Amygdala (tissue), 56 donors: Measurements from ENCODE around the gene RPS27L.
"Not testable (repeated sequence)": the region's sequence is repeated elsewhere in the genome, so short reads cannot be mapped to it uniquely, and the experiment has no call there.

ENCODE experiments used
- DNase-seq, 56 donors: peaks; one replicate each; lab custom pipeline; 2025; lab: John Stamatoyannopoulos, UW

Gene RPS27L

DNA sequence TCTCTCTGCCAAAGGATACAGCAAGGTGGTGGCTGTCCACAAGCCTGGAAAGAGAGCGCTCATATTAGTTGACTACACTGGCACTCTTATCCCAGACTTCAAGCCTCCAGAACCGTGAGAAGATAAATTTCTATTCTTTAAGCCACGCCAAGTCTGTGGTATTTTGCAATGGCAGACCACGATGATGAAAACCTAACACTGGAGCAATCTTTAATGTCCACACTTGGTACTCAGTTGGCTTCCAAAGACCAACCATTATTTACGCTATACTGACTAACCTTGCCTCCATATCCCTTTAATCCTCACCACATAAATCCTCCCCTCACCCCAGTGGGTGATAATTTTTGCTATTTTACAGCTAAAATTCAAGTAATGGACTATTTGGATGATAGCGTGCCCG lies 52.5 kb downstream of the RPS27L start:
- no peak for DNase-seq

DNA sequence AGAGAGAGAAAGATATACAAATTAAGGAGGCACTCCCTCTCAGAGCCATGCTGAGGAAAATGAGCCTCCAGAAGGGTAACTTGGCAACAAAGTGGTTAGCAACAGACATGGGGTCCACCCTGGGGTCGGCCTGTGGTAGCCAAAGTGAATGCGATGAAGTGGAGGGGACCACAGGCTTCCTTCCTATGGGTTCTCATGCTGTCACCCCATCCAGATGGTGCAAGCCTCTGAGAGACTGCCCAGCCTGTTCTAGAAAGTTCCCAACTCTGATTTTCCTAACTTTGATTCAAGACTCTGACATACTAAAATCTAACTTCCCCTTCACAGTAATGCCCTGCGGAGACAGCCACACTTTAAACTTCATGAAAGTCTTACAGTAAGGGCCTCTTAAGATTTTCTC lies 53.9 kb downstream of the RPS27L start:
- DNase-seq: no peak

DNA sequence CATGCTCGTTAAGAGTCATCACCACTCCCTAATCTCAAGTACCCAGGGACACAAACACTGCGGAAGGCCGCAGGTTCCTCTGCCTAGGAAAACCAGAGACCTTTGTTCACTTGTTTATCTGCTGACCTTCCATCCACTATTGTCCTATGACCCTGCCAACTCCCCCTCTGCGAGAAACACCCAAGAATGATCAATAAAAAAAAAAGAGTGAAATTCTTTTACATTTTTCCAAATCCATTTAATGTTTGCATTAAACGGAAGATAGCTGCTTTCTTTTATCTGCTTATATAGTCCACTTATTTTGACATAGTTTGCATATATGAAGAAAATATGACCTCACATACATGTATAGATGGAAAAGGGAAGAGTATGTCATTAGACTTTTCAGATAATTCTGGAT lies 57.7 kb downstream of the RPS27L start:
- DNase-seq: not testable (repeated sequence)

DNA sequence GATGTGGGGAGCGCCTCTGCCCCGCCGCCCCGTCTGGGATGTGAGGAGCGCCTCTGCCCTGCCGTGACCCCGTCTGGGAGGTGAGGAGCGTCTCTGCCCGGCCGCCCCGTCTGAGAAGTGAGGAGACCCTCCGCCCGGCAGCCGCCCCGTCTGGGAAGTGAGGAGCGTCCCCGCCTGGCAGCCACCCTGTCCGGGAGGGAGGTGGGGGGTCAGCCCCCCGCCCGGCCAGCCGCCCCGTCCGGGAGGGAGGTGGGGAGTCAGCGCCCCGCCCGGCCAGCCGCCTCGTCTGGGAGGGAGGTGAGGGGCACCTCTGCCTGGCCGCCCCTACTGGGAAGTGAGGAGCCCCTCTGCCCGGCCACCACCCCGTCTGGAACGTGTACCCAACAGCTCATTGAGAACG lies 58.4 kb downstream of the RPS27L start:
- DNase-seq: not testable (repeated sequence)
